NB4 (cell line): Measurements from ENCODE around the gene TAF11L2.
"Not testable (repeated sequence)": the region's sequence is repeated elsewhere in the genome, so short reads cannot be mapped to it uniquely, and the experiment has no call there.

ENCODE experiments used
- MYC ChIP-seq: IDR thresholded peaks from 2 replicates; pipeline ENCODE4 v1.6.1; 2011; ENCODE audit warnings: low read depth, low read length
- POLR2A ChIP-seq: IDR thresholded peaks from 2 replicates; pipeline ENCODE4 v1.6.1; 2011; ENCODE audit warnings: mild to moderate bottlenecking; ENCODE audit not compliant: insufficient read length; ENCODE audit errors: extremely low read depth
- TF ChIP-seq, protein P1 (sequence below): IDR thresholded peaks from one replicate; pipeline ENCODE4 v1.5.1; 2012; ENCODE audit warnings: low read depth, low read length
- TF ChIP-seq, protein P2 (sequence below): IDR thresholded peaks from 2 replicates; pipeline ENCODE4 v1.6.1; 2011; ENCODE audit warnings: low read depth, low read length

- TF ChIP-seq, protein P1, sequence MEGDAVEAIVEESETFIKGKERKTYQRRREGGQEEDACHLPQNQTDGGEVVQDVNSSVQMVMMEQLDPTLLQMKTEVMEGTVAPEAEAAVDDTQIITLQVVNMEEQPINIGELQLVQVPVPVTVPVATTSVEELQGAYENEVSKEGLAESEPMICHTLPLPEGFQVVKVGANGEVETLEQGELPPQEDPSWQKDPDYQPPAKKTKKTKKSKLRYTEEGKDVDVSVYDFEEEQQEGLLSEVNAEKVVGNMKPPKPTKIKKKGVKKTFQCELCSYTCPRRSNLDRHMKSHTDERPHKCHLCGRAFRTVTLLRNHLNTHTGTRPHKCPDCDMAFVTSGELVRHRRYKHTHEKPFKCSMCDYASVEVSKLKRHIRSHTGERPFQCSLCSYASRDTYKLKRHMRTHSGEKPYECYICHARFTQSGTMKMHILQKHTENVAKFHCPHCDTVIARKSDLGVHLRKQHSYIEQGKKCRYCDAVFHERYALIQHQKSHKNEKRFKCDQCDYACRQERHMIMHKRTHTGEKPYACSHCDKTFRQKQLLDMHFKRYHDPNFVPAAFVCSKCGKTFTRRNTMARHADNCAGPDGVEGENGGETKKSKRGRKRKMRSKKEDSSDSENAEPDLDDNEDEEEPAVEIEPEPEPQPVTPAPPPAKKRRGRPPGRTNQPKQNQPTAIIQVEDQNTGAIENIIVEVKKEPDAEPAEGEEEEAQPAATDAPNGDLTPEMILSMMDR, result not testable (repeated sequence)
- not testable (repeated sequence) for TF ChIP-seq MYC, POLR2A
- TF ChIP-seq, protein P2, sequence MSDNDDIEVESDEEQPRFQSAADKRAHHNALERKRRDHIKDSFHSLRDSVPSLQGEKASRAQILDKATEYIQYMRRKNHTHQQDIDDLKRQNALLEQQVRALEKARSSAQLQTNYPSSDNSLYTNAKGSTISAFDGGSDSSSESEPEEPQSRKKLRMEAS, result not testable (repeated sequence)
These were observed 23.5 kb downstream of the TAF11L2 start, which contains the start of gene TAF11L4 for GRCh38 chr5:17521501-17521900.
